H4 (cell line): ENCODE measurements around the gene CHAF1B. TPM values are rescaled to one million over a fixed set of nuclear protein-coding genes. Genes with fewer than 3 reads are reported as not detected.
"Not testable (repeated sequence)": the region's sequence is repeated elsewhere in the genome, so short reads cannot be mapped to it uniquely, and the experiment has no call there.

Source experiments
- DNase-seq: peaks from one replicate; pipeline ENCODE4 v3.0.0-alpha.2; 2015; ENCODE audit warnings: low spot score
- total RNA-seq: library from RNA; depleted of rRNA; stranded (reverse); fragments of >200 nt; shearing (Covaris generic); gene quantifications from 2 replicates; pipeline ENCODE4 v1.2.3, GENCODE V29; 2014; rRNA removed

CHAF1B gene
- 12.4 and 19.2 TPM in 2 replicates for total RNA-seq

DNA sequence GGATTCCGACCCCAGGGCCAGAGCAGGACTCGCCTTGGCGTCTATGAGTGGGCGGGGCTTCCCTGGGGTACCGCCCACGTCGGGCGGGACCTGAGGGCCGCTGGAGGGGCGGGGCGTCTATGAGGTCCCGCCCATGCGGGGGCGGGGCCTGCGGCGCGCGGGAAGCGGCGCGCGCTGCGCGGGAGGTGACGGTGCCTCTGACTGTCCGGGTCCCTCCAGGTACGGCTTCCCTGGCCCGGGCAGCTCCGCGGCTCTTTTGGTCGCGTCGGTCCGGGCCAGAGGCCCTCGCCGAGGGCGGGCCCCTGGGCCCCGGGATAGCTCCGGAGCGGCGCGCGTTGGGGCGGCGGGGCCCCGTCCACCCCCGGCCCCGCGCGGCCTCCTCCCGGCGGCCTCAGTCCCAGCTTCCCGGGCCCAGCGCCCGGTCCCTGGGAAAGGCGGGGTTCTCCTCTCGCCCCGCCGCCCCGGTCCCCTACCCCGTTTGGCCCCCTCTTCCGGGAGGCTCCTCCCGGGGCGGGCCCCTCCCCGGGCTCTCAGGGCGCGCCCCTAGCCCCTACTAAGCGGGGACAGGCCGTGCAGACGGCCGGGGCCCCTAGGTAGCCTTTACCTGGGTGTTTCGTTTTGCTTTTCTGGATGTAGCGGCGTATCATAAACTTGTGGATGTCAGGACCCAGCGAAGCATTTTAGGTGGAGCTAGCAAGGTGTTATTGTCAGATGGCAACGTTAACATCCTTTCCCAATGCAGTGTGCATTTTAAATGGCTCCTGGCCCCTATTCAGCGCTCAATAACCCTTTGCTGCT is at the start of gene CHAF1B:
Gene CHAF1B, plus strand, starts transcription at position 160 of the 798 bp plus-strand sequence. CDS start 745 bp downstream, outside the sequence.
- DNase-seq = peak; percentile 40

DNA sequence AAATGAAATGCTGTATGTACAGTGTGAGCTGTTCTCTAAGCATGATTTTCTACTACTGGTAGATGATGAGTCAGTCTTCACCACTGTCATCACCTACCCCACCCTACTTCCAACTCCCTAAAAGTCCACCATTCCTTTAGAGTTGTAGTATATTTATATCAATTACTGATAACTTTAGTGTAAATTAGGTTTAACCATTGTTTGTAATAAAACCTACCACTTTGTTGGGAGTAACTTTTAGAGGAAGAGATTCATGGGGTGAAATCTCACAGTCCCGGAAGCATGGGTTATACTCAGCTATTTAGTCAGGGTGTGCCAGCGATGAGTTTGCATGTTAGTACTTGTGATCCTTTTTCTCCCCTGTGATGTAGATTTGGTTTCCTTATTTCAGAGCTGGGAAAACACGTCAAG is 48.1 kb upstream of the CHAF1B start:
- DNase-seq = no peak

DNA sequence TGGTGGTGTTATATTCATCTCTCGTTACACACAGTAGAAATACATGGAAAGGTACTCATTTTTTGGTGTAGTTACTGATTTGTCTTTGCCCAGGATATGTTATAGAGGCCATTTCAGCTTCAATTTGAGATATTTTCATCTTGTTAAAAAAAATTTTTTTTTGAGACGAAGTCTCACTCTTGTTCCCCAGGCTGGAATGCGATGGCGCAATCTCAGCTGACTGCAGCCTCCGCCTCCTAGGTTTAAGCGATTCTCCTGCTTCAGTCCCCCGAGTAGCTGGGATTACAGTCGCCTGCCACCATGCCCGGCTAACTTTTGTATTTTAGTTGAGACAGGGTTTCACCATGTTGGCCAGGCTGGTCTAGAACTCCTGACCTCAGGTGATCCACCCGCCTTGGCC is 46.2 kb upstream of the CHAF1B start:
- DNase-seq = no peak

DNA sequence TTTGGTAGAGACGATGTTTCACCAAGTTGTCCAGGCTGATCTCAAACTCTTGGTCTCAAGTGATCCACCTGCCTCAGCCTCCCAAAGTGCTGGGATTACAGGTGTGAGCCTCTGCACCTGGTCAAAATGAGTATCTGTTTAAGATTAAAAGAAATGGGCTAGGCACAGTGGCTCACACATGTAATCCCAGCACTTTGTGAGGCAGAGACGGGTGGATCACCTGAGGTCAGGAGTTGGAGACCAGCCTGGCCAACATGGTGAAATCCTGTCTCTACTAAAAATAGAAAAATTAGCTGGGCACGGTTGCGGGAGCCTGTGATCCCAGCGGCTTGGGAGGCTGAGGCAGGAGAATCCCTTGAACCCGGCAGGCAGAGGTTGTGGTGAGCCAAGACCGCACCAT is 42.6 kb upstream of the CHAF1B start:
- DNase-seq = not testable (repeated sequence)

DNA sequence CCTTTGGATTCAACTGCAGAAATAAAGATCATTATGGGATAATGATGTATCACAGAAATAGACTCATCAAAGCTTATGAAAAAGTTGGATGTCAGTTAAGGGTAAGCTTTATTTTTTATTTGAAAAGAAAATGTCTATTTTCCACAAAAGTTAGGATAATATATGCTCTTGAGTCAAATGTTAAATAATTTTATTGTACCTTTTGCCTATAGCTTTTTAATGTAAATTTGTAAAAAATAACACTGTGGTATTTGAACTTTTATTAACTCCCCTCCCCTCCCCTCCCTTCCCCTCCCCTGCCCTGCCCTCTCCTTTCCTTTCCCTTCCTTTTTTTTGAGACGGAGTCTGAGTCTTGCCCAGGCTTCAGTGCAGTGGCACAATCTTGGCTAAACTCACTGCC is 40.3 kb upstream of the CHAF1B start:
- DNase-seq = no peak

DNA sequence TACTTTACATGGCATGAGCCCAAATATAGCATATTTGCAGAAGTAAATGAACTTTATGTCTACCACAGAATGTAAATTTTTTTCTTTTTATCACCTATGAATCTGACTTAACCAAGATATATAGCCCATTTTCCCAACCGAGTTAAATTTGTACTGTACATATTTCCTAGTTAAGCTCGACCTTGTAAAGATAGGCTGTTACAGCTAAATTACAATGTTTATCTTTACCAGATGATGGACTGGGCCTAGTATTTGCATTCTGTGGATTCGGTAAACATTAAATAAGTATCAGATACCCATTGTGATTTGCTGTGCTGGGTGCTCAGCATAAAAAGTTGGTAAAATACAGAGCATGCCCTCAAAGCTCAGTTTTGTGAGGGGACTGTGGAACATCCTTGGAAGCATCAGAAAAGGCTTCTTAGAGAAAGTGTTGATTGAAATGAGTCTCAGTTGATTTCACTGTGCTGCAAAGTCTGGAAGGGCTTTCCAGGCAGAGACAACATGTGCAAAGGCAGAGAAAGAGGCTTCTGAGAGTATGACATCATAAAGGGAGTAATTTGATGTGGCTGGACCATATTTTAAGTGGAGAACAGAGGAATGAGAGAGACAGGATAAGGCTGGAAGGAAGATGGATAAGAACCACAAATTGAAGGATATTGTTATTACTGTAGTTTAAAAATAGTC is 37.8 kb upstream of the CHAF1B start:
- DNase-seq = no peak

DNA sequence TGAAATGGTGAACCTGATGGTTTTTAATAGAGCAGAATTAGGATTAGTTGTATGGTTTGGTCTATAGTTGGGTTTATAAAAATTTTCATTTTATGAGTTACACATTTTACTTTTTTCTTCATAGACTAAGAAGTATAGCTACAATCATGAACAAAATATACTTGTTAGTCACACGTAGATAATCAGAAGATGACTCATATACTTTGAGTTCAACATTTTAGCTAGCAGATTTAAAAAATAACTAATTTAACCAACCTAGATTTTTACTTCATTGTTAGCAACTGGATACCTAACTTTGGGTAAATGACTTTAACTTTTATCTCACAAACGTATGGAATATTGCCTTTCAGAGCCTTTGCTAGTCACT is 37.2 kb upstream of the CHAF1B start:
- no peak for DNase-seq

DNA sequence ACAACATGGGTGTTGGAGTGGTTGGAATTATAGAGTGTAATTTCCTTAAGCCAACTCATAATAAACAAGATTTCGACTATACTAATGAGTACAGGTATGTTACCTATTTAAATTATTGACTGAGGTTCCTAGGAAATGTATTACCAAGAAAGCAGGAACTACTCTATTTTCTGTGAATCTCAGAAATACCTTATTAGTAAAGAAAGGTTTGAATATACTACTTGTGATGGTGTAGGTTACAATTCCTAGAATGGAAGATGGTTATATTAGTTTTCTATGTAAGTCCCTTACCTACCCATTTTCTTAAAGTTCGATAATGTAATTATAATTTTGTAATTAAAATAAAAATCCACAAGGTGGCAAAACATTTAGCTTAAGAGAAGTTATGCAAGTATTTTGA is 35.9 kb upstream of the CHAF1B start:
- DNase-seq = no peak

DNA sequence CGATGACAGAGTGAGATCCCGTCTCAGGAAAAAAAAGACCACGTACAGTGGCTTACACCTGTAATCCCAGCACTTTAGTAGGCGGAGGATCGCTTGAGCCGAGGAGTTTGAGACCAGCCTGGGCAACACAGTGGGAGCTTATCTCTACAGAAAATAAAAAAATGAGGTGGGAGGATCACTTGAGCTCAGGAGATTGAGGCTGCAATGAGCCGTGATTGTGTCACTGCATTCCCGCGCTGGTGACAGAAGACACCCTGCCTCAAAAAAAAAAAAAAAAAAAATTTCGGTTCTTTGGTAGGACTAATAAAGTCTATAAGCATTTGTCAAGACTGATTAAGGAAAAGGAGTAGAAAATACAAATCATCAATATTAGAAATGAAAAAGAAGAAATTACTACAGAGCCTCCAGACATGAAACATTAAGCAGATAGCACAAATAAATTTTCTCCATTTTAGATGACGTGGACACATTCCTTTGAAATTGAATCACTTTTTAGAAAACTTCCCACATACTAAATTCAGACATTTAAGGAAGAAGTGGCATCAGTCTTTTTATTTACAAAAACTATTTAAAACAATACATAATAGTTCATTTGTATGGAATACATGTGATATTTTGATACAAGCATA is 34.8 kb upstream of the CHAF1B start:
- no peak for DNase-seq

DNA sequence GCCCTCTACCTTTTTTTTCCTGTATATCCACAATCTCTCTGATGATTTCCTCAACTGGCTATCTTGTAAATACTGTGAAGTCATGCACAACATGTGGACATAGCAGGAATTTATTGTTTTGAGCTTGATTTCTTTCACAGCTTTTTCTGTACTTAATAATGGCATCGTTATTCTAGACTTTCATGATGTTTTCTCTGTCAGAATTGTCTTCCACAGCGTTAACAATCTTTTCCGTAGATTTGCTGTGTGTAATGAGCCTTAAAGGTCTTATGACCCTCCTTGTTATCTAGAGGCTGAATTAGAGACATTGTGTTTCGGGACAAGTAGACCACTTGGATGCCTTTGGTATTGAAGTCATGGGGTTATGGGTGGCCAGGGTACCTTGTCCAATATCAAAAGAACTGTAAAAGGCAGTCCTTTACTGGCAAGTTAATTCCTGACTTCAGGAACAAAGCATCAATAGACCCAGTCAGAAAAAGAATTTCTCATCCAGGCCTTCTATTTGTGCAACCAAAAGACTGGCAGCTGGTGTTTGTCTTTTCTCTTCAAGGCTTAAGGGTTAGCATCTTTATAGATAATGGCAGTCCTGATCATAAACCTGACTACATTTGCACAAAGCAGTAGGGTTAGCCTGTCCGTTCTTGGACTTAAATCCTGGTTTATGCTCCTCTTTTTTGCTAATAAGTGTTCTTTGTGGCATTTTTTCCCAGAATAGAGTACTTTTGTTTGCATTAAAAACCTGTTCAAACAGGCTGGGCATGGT is 30.1 kb upstream of the CHAF1B start:
- no peak for DNase-seq

DNA sequence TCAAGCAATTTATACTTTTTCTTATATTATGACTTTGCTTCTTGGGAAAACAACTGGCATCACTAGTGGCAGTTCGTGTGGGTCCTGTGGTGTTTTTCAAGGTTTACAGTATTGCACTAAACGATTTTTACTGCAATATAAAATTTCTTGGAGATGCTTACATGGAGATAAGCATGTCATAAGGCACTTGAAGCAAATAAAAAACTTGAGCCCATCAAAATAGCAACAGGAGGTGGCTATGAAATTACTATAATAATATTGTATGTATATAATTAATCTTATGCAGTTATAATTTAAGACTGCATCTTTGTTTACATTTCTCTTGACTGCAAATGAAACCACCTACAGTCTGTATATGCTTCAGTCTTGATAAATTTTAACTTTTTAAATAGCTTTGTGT is 29.3 kb upstream of the CHAF1B start:
- DNase-seq = no peak

DNA sequence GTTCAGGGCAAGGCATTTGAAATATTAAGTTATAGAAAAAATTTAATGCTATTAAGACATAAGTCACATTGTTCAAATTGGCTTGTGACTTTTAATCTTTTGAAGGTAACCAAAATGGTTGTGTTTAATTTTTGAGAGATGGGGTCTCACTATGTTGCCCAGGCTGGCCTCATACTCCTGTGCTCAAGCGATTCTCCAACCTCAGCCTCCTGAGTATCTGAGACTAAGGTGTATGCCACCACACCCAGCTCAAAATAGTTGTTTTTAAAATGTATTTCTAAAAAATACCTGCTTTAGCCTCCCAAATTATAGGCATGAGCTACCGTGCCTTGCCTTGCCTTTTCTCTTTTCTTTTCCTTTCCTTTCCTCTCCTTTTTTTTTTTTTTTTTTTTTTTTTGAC is 26.0 kb upstream of the CHAF1B start:
- DNase-seq = no peak

DNA sequence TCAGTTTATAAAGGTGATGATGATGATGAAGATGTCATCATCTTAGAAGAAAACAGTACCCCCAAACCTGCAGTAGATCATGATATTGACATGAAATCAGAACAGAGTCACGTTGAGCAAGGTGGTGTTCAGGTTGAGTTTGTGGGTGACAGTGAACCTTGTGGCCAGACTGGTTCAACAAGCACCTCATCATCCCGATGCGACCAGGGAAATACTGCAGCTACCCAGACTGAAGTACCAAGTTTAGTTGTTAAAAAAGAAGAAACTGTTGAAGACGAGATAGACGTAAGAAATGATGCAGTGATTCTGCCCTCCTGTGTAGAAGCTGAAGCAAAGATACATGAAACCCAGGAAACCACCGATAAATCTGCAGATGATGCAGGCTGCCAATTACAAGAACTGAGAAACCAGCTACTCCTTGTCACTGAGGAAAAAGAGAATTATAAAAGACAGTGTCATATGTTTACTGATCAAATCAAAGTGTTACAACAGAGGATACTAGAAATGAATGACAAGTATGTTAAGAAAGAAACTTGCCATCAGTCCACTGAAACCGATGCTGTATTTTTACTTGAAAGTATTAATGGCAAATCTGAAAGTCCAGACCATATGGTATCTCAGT is 16.0 kb upstream of the CHAF1B start:
- DNase-seq = no peak

DNA sequence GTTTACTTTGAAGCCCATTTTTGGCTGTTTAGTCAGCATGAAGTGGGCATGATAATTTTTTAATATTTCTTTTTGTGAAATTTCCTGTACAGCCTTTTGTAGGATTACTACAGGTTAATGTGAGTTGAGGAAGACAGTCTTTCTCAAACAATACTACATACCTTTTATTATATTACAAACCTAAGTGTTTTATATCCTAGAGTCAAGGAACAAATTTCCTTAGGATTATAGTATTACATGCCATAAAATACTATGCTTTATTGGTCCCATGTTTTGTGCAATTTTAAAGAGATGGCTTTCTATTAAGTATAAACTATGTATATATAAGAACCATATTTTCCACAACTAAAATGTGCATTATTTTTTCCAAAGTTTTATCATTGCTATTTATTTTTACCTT is 9.2 kb upstream of the CHAF1B start:
- no peak for DNase-seq

DNA sequence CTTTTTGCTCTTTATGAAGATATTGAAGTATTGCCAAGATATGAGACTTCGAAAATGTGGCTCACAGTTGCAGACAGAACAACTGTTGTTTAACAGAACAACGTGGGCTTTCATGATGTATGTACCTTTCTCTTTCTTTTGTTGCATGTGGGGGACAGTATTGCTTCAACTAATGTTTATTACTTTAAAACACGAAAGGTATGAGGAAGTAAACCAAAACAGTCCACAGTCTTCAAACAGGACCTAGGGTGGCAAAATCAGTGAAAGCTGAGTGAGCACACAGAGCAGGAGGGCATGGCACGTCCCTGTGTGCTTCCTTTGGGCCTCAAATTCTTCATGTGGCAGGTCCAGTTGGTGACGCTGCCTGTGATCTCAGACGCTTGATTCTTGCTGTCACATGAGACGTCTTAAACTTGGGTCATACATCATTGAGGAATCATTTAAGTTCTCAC is 7.8 kb upstream of the CHAF1B start:
- DNase-seq = no peak

DNA sequence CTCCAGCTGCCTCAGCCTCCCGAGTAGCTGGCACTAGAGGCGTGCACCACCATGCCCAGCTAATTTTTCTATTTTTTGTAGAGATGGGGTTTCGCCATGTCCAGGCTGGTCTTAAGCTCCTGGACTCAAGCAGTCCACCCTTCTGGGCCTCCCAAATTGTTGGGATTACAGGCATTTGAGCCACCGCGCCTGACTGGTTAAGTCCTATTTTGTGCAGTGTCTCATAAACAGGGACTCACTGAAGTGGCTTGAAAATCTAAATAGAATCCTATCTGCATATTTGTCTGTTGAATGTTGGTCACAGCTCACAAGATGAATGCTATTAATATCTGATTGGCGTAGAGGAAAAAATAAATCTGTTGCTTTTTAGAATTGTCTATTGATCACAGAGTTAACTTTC is 5.9 kb upstream of the CHAF1B start:
- DNase-seq = no peak

DNA sequence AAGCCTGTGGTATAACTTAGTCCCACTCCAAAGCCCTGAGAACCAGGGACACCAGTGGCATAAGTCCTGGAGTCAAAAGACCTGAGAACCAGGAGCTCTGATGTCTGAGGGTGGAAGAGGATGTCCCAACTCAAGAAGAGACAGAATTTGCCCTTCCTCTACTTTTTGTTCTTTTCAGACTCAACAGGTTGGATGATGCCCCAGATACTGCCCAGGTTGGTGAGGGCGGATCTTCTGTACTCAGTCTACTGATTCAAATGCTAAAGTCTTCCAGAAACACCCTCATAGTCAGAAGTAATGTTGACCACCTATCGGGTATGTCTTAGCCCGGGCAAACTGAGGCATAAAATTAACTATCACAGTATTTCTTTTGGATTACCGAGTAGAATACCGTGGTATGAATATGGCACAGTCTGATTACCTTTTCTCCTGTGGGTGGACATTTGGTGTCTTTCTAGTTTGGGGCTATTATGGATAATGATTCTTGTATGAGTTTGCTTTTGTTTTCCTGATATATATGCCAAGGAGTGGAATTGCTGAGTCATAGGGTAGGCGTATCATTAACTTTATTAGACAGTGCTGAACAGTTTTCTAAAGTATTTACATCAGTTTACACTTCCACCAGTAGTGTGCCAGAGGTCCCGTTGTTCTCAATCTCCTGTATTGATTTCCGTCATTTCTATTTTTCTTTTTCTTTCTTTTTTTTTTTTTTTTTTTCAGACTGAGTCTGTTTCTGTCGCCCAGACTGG is 3.2 kb upstream of the CHAF1B start:
- DNase-seq = no peak

DNA sequence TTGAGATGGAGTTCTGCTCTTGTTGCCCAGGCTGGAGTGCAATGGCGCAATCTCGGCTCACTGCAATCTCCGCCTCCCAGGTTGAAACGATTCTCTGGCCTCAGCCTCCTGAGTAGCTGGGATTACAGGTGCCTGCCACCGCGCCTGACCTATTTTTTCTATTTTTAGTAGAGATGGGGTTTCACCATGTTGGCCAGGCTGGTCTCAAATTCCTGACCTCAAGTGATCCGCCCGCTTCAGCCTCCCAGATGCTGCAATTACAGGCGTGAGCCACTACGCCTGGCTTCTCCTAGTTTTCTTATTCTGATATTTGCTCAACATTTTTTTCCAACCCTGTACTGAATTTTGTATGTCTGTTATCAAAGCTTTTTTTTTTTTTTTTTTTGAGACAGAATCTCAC is 2.5 kb upstream of the CHAF1B start:
- DNase-seq = not testable (repeated sequence)

DNA sequence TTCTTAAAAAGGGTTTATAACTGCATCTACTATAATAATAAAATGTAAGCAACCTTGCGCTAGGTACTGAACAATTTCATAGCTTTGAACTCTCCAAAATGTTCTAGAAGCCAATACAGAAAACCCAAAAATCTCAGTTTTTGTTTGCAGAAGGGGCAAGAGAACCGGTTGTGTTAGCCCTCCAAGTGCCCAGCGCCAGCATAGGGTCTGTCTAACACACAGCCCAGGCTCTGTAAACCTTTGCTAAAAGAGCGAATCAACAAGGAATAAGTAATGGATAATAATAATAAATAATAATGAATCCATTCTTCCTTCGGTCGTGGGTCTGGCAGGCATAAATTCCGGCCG is 333 bp upstream of the CHAF1B start:
- no peak for DNase-seq

DNA sequence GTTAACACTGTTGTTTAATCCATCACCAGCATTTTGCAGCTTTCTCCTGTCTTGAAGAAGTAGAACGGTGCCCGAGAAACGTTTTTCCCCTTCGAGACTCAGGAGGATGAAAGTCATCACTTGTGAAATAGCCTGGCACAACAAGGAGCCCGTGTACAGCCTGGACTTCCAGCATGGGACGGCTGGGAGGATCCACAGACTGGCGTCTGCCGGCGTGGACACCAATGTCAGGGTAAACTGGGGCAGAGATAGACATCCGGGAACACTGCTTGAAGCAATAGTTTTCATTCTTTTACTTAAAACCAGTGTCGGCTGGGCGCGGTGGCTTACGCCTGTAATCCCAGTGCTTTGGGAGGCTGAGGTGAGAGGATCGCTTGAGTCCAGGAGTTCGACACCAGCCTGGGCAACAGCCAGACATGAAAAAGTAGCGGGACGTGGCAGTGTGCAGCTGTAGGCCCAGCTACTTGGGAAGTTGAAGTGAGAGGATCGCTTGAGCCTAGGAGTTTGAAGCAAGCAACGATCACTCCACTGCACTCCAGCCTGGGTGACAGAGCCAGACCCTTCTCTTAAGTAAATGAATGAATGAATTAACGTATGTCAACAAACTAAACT is 945 bp downstream of the CHAF1B start:
- DNase-seq = no peak

DNA sequence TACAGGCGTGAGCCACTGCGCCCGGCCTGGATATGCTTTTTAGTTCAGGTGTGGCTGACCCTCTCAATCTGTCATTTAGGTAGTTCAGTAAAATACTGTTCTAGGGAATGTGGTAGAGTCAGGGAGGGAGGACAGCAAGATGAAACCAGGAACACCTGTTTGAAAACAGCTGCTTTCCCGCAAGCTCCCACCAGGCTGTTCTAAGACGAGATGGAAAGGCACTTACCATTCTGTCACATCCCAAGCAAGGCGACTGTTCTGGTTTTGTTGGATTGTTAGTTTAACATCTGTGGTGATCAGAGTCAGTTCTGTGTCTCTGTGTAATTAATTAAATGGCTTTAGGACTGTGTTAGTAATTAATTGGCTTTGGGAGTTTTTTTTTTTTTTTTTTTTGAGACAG is 2.9 kb downstream of the CHAF1B start:
- DNase-seq = no peak
